Heart left ventricle (tissue), 13 donors: Measurements from ENCODE around the gene LILRB1.

Experiments used
- POLR2A ChIP-seq, 2 donors: fragments of 450-650 bp; IDR thresholded peaks; one replicate each; pipeline ENCODE4 v1.6.1; 2017; ENCODE audit warnings: antibody characterized with exemption in 2 of 2, mild to moderate bottlenecking in 2 of 2, moderate library complexity in 2 of 2
- TF ChIP-seq, protein P1 (sequence below), 12 donors: fragments of 200-600 bp; sonication (generic) in 4 of 12; IDR thresholded peaks; one replicate each; pipeline versions ENCODE4 v1.5.0 to v1.8.0; 2018 to 2022; ENCODE audit warnings: antibody characterized with exemption in 12 of 12, mild to moderate bottlenecking in 5 of 12
- donor health status: ischemic (EF 13 %, LVEDD 7.1; RV severe dilation, severe dysfunction).
- donor health status: DM: no; HTN: yes; CAD: no.
- donor health status: DM: no; HTN: no; CAD: no.
- donor health status: ischemic (EF 25% LVEDD 6.9; RV normal size, moderate dysfunction).
- donor health status: ischemic (EF 25% LVEDD 5.7; RV mildly dilated, moderate dysfunction).
- donor health status: ischemic (EF 35%, LVEDD 5.7; RV mildly dilated, moderate dysfunction).
- donor health status: nonischemic (EF 11% LVEDD 7.7; RV severe dilation, severe dysfunction).
- donor health status: DM: yes; HTN: yes; CAD: no.
- donor health status: PGD.
- donor health status: ischemic (EF 29% LVEDD 5.4; RV normal size, mild dysfunction).
- donor health status: nonischemic (EF 23%, LVEDD 6.1; RV moderate dilation, normal function).

DNA sequence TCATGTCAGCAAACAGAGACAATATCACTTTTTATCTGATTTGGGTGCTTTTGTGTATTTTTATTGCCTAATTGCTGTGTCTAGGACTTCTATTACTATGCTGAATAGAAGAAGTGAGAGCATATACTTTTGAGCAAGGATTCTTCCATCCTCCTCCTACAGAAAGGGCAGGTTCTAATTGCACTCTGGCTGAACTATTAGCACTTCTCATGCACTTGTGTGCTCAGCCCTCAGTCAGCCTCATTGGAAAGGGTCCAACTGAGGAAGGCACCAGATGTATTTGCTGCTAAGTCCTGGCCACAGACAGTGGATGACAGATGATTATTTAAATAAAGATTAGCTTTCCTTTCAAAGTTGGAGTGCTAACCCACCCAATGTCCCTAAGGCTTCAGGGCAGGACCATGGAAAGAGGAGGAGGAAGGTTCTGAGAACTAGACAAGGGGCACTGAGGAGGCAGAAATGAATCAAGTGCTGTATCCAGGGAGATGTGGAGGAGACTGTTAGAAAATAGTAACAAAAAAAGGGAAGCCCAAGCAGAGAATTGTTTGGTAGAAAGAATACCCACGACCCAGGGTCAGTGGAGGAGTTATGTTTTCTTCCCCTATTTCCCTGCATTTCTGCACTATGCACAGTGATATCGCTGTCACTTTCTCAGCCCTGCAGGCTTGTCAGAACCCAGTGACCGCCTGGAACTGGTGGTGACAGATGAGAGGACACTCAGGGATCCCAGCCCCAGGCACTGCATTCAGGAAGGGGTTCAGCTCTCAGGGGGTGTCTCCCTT, 40.5 kb downstream of the LILRB1 start:
- TF ChIP-seq, protein P1, sequence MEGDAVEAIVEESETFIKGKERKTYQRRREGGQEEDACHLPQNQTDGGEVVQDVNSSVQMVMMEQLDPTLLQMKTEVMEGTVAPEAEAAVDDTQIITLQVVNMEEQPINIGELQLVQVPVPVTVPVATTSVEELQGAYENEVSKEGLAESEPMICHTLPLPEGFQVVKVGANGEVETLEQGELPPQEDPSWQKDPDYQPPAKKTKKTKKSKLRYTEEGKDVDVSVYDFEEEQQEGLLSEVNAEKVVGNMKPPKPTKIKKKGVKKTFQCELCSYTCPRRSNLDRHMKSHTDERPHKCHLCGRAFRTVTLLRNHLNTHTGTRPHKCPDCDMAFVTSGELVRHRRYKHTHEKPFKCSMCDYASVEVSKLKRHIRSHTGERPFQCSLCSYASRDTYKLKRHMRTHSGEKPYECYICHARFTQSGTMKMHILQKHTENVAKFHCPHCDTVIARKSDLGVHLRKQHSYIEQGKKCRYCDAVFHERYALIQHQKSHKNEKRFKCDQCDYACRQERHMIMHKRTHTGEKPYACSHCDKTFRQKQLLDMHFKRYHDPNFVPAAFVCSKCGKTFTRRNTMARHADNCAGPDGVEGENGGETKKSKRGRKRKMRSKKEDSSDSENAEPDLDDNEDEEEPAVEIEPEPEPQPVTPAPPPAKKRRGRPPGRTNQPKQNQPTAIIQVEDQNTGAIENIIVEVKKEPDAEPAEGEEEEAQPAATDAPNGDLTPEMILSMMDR (IDR thresholded peaks at IDR 0.05) = no peak
- TF ChIP-seq POLR2A (IDR thresholded peaks at IDR 0.05) = no peak
